IMR-90 (cell line): ENCODE measurements around the gene TTLL7. TPM values are rescaled to one million over a fixed set of nuclear protein-coding genes. Genes with fewer than 3 reads are reported as not detected.
A peak's percentile ranks its signal among the peaks of the same experiment; 100 is the strongest.

Experiments
- ATAC-seq: fragments of 200-7000 bp; cut with Tn5 transposase; 2 replicates; pipeline ENCODE4 v1.9.1; 2020; ENCODE audit warnings: low read depth, mild to moderate bottlenecking, moderate library complexity
- BruUV-seq: library from RNA; stranded (reverse); fragments of 400-500 nt; replicated peaks from 2 replicates; lab custom pipeline; 2021; lab: Mats Ljungman, UMichigan
- CTCF ChIA-PET: fragments of 300-600 bp; formaldehyde crosslinking; extraction: SDS; loops from one replicate; lab custom pipeline; 2021; ENCODE audit warnings: antibody characterized with exemption; lab: Yijun Ruan, JAX
- POLR2A ChIA-PET: fragments of 300-600 bp; sonication (Branson Sonifier 250); formaldehyde crosslinking; loops from one replicate; lab custom pipeline; 2022; ENCODE audit warnings: antibody characterized with exemption; ENCODE audit not compliant: unreplicated experiment; lab: Charles Lee
- DNase-seq: peaks from one replicate; pipeline ENCODE4 v3.0.0; 2013
- H2AFZ ChIP-seq: replicated peaks from 2 replicates; pipeline ENCODE3; 2013; ENCODE audit warnings: low read length, mild to moderate bottlenecking; ENCODE audit not compliant: poor library complexity
- H2AK5ac ChIP-seq: 2 replicates; pipeline ENCODE4 v1.6.1; 2013; ENCODE audit warnings: low read depth, low read length, inconsistent platforms
- H2AK9ac ChIP-seq: replicated peaks from 2 replicates; pipeline ENCODE3; 2013; ENCODE audit warnings: mild to moderate bottlenecking, low read depth, low read length, moderate library complexity; ENCODE audit not compliant: poor library complexity
- H2BK120ac ChIP-seq: 2 replicates; pipeline ENCODE4 v1.6.1; 2013; ENCODE audit warnings: low read depth, low read length, inconsistent platforms
- H2BK15ac ChIP-seq: 3 replicates; pipeline ENCODE4 v1.6.1; 2013; ENCODE audit warnings: low read depth, low read length, inconsistent platforms
- H2BK20ac ChIP-seq: 2 replicates; pipeline ENCODE4 v1.6.1; 2013; ENCODE audit warnings: low read depth, mild to moderate bottlenecking, inconsistent platforms, low read length, moderate library complexity
- H2BK5ac ChIP-seq: 2 replicates; pipeline ENCODE4 v1.6.1; 2013; ENCODE audit warnings: mild to moderate bottlenecking, low read depth, low read length, inconsistent platforms; ENCODE audit not compliant: poor library complexity, severe bottlenecking
- H3K14ac ChIP-seq: replicated peaks from 2 replicates; pipeline ENCODE4 v1.6.1; 2013; ENCODE audit warnings: low read depth, low read length, inconsistent platforms
- H3K18ac ChIP-seq: 2 replicates; pipeline ENCODE4 v1.6.1; 2013; ENCODE audit warnings: low read depth, low read length, control low read depth
- H3K23ac ChIP-seq: 2 replicates; pipeline ENCODE4 v1.6.1; 2013; ENCODE audit warnings: low read depth, low read length, inconsistent platforms
- H3K27ac ChIP-seq: 2 replicates; pipeline ENCODE4 v1.5.1; 2013; ENCODE audit warnings: mild to moderate bottlenecking, control low read depth, low read length; ENCODE audit not compliant: insufficient read depth
- H3K27me3 ChIP-seq: 2 replicates; pipeline ENCODE4 v1.6.1; 2013; ENCODE audit warnings: low read length; ENCODE audit not compliant: control insufficient read depth, insufficient read depth
- H3K36me3 ChIP-seq: 2 replicates; pipeline ENCODE4 v1.6.1; 2013; ENCODE audit warnings: low read length, mixed read lengths; ENCODE audit not compliant: control insufficient read depth, insufficient read depth
- H3K4ac ChIP-seq: 2 replicates; pipeline ENCODE4 v1.6.1; 2013; ENCODE audit warnings: low read depth, low read length, inconsistent platforms
- H3K4me1 ChIP-seq: 2 replicates; pipeline ENCODE4 v1.6.1; 2013; ENCODE audit warnings: low read length, mixed read lengths; ENCODE audit not compliant: control insufficient read depth, insufficient read depth
- H3K4me2 ChIP-seq: 2 replicates; pipeline ENCODE4 v1.6.1; 2013; ENCODE audit warnings: low read depth, mild to moderate bottlenecking, control low read depth, low read length, moderate library complexity
- H3K4me3 ChIP-seq: 2 replicates; pipeline ENCODE4 v1.5.1; 2013; ENCODE audit warnings: low read depth, mild to moderate bottlenecking, control low read depth, low read length, moderate library complexity; ENCODE audit not compliant: insufficient read depth
- H3K56ac ChIP-seq: 2 replicates; pipeline ENCODE4 v1.6.1; 2013; ENCODE audit warnings: low read length, inconsistent platforms; ENCODE audit not compliant: insufficient read depth; ENCODE audit errors: extremely low read depth
- H3K79me1 ChIP-seq, 2 experiments: 2 replicates each; pipeline ENCODE4 v1.6.1; 2013; ENCODE audit warnings: low read length in 2 of 2, inconsistent platforms in 1 of 2, low read depth in 1 of 2
- H3K9ac ChIP-seq: 2 replicates; pipeline ENCODE4 v1.6.1; 2013; ENCODE audit warnings: low read depth, low read length, control low read depth
- H3K9me1 ChIP-seq: 2 replicates; pipeline ENCODE4 v1.6.1; 2013; ENCODE audit warnings: low read length, inconsistent platforms; ENCODE audit not compliant: insufficient read depth
- H3K9me3 ChIP-seq: 2 replicates; pipeline ENCODE4 v1.6.1; 2013; ENCODE audit warnings: low read length; ENCODE audit not compliant: control insufficient read depth, insufficient read depth
- H4K20me1 ChIP-seq: 2 replicates; pipeline ENCODE4 v1.6.1; 2013; ENCODE audit warnings: low read length, inconsistent platforms; ENCODE audit not compliant: insufficient read depth
- H4K5ac ChIP-seq: 2 replicates; pipeline ENCODE4 v1.6.1; 2013; ENCODE audit warnings: mild to moderate bottlenecking, low read depth, low read length, control low read depth
- H4K8ac ChIP-seq, 2 experiments: 2 replicates each; pipeline ENCODE4 v1.6.1; 2013; ENCODE audit warnings: low read depth in 2 of 2, low read length in 2 of 2, control low read depth in 1 of 2, inconsistent platforms in 1 of 2
- H4K91ac ChIP-seq: 2 replicates; pipeline ENCODE4 v1.6.1; 2013; ENCODE audit warnings: low read depth, low read length, inconsistent platforms; ENCODE audit not compliant: insufficient read depth
- BHLHE40 ChIP-seq: fragments of 150-350 bp; IDR thresholded peaks from 2 replicates; pipeline ENCODE4 v1.6.1; 2016; ENCODE audit warnings: mild to moderate bottlenecking, low read depth, low read length
- CEBPB ChIP-seq: IDR thresholded peaks from 2 replicates; pipeline ENCODE4 v1.6.1; 2012; ENCODE audit warnings: low read depth, low read length, improper control_type of control experiment
- CTCF ChIP-seq: conservative IDR thresholded peaks from 2 replicates; pipeline ENCODE4 v1.5.1; 2012; ENCODE audit warnings: mild to moderate bottlenecking, low read depth, low read length, improper control_type of control experiment
- MAZ ChIP-seq: IDR thresholded peaks from 2 replicates; pipeline ENCODE4 v1.6.1; 2012; ENCODE audit warnings: low read depth, mild to moderate bottlenecking, low read length, improper control_type of control experiment, moderate library complexity, borderline replicate concordance
- NFE2L2 ChIP-seq: fragments of 150-350 bp; IDR thresholded peaks from 2 replicates; pipeline ENCODE4 v1.6.1; 2016; ENCODE audit warnings: low read depth, mild to moderate bottlenecking, low read length
- RAD21 ChIP-seq: IDR thresholded peaks from 2 replicates; pipeline ENCODE4 v1.6.1; 2012; ENCODE audit warnings: low read length, improper control_type of control experiment
- RFX5 ChIP-seq: IDR thresholded peaks from 2 replicates; pipeline ENCODE4 v1.8.0; 2012; ENCODE audit warnings: low read depth, mild to moderate bottlenecking, low read length, moderate library complexity
- SMC3 ChIP-seq: fragments of 150-350 bp; IDR thresholded peaks from 2 replicates; pipeline ENCODE4 v1.6.1; 2016; ENCODE audit warnings: low read depth, mild to moderate bottlenecking, antibody characterized with exemption, low read length, moderate library complexity
- USF2 ChIP-seq: fragments of 150-350 bp; IDR thresholded peaks from 2 replicates; pipeline ENCODE4 v1.6.1; 2017; ENCODE audit warnings: mild to moderate bottlenecking, antibody characterized with exemption, low read length, low read depth
- WGBS, 2 experiments: methylation state at CpG; one replicate each; pipeline versions ENCODE4 v1.1.5 to v1.1.7; 2013; ENCODE audit warnings: missing lambda C conversion rate in 2 of 2; ENCODE audit not compliant: insufficient read length in 1 of 2; ENCODE audit errors: extremely low coverage in 2 of 2; 5-methylcytosine and 5-hydroxymethylcytosine counted together
- dilution Hi-C: fragments of 300-500 bp; cut with HindIII; formaldehyde crosslinking; loops from one replicate; pipeline ENCODE4 v1.14.3; 2018; ENCODE audit warnings: low sequenced_read_pairs; ENCODE audit not compliant: unreplicated experiment
- in situ Hi-C: fragments of 300-500 bp; cut with MboI; formaldehyde crosslinking; loops from 3 replicates; pipeline ENCODE4 v1.14.3; 2019; ENCODE audit warnings: low sequenced_read_pairs, inconsistent platforms, mixed read lengths
- intact Hi-C: fragments of 100-400 bp; cut with micrococcal nuclease; formaldehyde crosslinking; loops from 2 replicates; pipeline ENCODE4 v1.10.0; 2022
- polyA plus RNA-seq, 3 experiments: library from polyadenylated mRNA; depleted of rRNA; stranded (reverse); fragments of >200 nt; gene quantifications; 2 replicates each; pipeline ENCODE4 v1.2.3, GENCODE V29; 2012; ENCODE audit warnings: low replicate concordance in 1 of 3
- total RNA-seq: library from RNA; depleted of rRNA; stranded (reverse); fragments of >200 nt; gene quantifications from 2 replicates; pipeline ENCODE4 v1.2.3, GENCODE V29; 2012

The TTLL7 gene
- total and polyA plus RNA-seq, 2 of the 4 experiments (the other 2 are of a cell fraction), result 5.7 to 8.1 TPM

GRCh38 chr1:83828456-83828855 is 170.5 kb downstream of the TTLL7 start:
- in situ Hi-C loops, result no loop called here
- H3K14ac ChIP-seq, result no peak overlapping the region
- no peaks in the 10 kb centered on the region for H3K79me1 ChIP-seq
- no peak overlapping the region for H3K9ac ChIP-seq
- no peak overlapping the region for H4K5ac ChIP-seq
- H3K56ac ChIP-seq, result no peak overlapping the region
- H4K8ac ChIP-seq, result no peak overlapping the region
- no peak overlapping the region for H2BK120ac ChIP-seq
- no peak overlapping the region for H3K4me2 ChIP-seq
- H2BK20ac ChIP-seq, result no peak overlapping the region
- H3K4me3 ChIP-seq, result no peak overlapping the region
- H2BK15ac ChIP-seq, result no peak overlapping the region
- intact Hi-C loops, result no loop called here
- no peak overlapping the region for H2BK5ac ChIP-seq
- no peak overlapping the region for H2AK9ac ChIP-seq
- TF ChIP-seq CTCF, result no peak
- no peak for TF ChIP-seq USF2
- TF ChIP-seq CEBPB, result no peak
- no peak for TF ChIP-seq NFE2L2
- no peak for TF ChIP-seq SMC3
- TF ChIP-seq BHLHE40, result no peak
- TF ChIP-seq MAZ, result no peak
- TF ChIP-seq RAD21, result no peak
- no peak for TF ChIP-seq RFX5
- H2AK5ac ChIP-seq, result no peak overlapping the region
- no TSS peak for BruUV-seq
- no CpG with 5 or more reads among the region's 1 CpG for WGBS, 2 experiments
- no peak overlapping the region for H3K4ac ChIP-seq
- H4K91ac ChIP-seq, result no peak overlapping the region
- no peaks in the 10 kb centered on the region for H3K36me3 ChIP-seq
- no peak overlapping the region for H3K27ac ChIP-seq
- H2AFZ ChIP-seq, result no peak overlapping the region
- no peak overlapping the region for H3K18ac ChIP-seq
- CTCF ChIA-PET, result no interaction called here
- dilution Hi-C loops, result no loop called here
- POLR2A ChIA-PET, result no interaction called here
- H3K9me3 ChIP-seq, result no peaks in the 10 kb centered on the region
- peak; percentile 56 for ATAC-seq
- DNase-seq, result no peak
- H3K9me1 ChIP-seq, result no peaks in the 10 kb centered on the region
- no peaks in the 10 kb centered on the region for H4K20me1 ChIP-seq
- no peak overlapping the region for H3K23ac ChIP-seq
- H3K27me3 ChIP-seq, result 0 out of 2 replicates have a peak, but pooled peaks cover 1% of the 10 kb centered on the region
- no peaks in the 10 kb centered on the region for H3K4me1 ChIP-seq
